Mucosa of descending colon (tissue), 3 donors: ENCODE results near the gene DSC2. TPM values are rescaled to one million over a fixed set of nuclear protein-coding genes. Genes with fewer than 3 reads are reported as not detected.

Experiments used
- ATAC-seq: fragments of 200-7000 bp; cut with Tn5 transposase; one replicate; pipeline ENCODE4 v1.9.1; 2020; ENCODE audit warnings: mild to moderate bottlenecking, moderate library complexity
- DNase-seq, 3 donors: peaks; one replicate each; pipeline ENCODE4 v3.0.0-alpha.2; 2020
- H3K36me3 ChIP-seq: fragments of 200-600 bp; one replicate; pipeline ENCODE4 v1.8.0; 2021; ENCODE audit warnings: low read depth, mild to moderate bottlenecking
- H3K4me1 ChIP-seq: fragments of 200-600 bp; one replicate; pipeline ENCODE4 v1.8.0; 2021; ENCODE audit warnings: low read depth, mild to moderate bottlenecking
- H3K4me3 ChIP-seq: fragments of 200-600 bp; one replicate; pipeline ENCODE4 v1.8.0; 2021; ENCODE audit warnings: mild to moderate bottlenecking
- H3K9me3 ChIP-seq: fragments of 200-600 bp; one replicate; pipeline ENCODE4 v1.8.0; 2021; ENCODE audit warnings: mild to moderate bottlenecking
- CTCF ChIP-seq: fragments of 200-600 bp; IDR thresholded peaks from one replicate; pipeline ENCODE4 v1.8.0; 2022; ENCODE audit warnings: antibody characterized with exemption, mild to moderate bottlenecking
- intact Hi-C, 2 donors: fragments of 100-400 bp; cut with DNase I in 1 of 2; cut with micrococcal nuclease in 1 of 2; formaldehyde crosslinking; loops; one replicate each; pipeline versions ENCODE4 v1.11.0 to v1.11.1; 2022; cut with DNase I, micrococcal nuclease
- total RNA-seq, 3 donors: library from RNA; stranded (reverse); fragmentation: NEBNext Ultra II Directional in 2 of 3; extraction: Animal tissue kit (Norgen Biotek cat#: 25700) in 2 of 3; gene quantifications; one replicate each; pipeline versions ENCODE4 v1.2.1 to v1.2.4, GENCODE V29; 2021 to 2023
- donor health status: DM: no; HTN: no; CAD: no; lungs with moderate emphysema.
- donor health status: DM: no; HTN: no; CAD: no.
- donor health status: DM: no; HTN: yes; CAD: no.

The DSC2 gene
- total RNA-seq, 3 donors from 2014 or later: 78.3 to 222 (median 141) TPM

- TF ChIP-seq CTCF: no peak
- Histone ChIP-seq H3K9me3 (no peaks in the 10 kb centered on the region), H3K4me3 (no peak overlapping the region), H3K36me3 (no peaks in the 10 kb centered on the region), H3K4me1 (no peaks in the 10 kb centered on the region)
- DNase-seq (no peak), ATAC-seq (no peak)
- intact Hi-C loops: no loop called here
Measured at GRCh38 chr18:31010601-31011000, 91.6 kb downstream of the DSC2 start.

Other genes with a start within 250 kb of the DSC2 start
- under 1 TPM in 2 of 3 donors, not detected in 1; 0.19 to 0.61 TPM for gene DSC3, start 59.7 kb downstream of the DSC2 start, total RNA-seq
- under 1 TPM in 1 of 3 donors, not detected in 2; 0.07 TPM for gene DSC1, start 60.4 kb upstream of the DSC2 start, total RNA-seq
- gene DSG1, start 215.7 kb upstream of the DSC2 start, total RNA-seq: not detected